Neural cell (in vitro differentiated cells): ENCODE results near the gene SPRY4. TPM values are rescaled to one million over a fixed set of nuclear protein-coding genes. Genes with fewer than 3 reads are reported as not detected.
A peak's percentile ranks its signal among the peaks of the same experiment; 100 is the strongest.

ENCODE experiments used
- H2AFZ ChIP-seq: fragments of 200-600, 300-800 bp; sonication (generic), shearing (Covaris generic); 2 replicates; pipeline ENCODE4 v1.6.0; 2014; ENCODE audit warnings: low read depth, mild to moderate bottlenecking, antibody characterized with exemption, low read length, moderate library complexity
- H3F3A ChIP-seq: fragments of 200-600 bp; shearing (Covaris generic); 2 replicates; pipeline ENCODE4 v1.6.1; 2016; ENCODE audit warnings: mild to moderate bottlenecking, moderate library complexity, mixed read lengths, antibody characterized with exemption, low read length; ENCODE audit not compliant: insufficient read depth, poor library complexity, severe bottlenecking
- H3K27ac ChIP-seq: fragments of 200-600, 300-800 bp; sonication (generic), shearing (Covaris generic); 2 replicates; pipeline ENCODE4 v1.5.1; 2014; ENCODE audit warnings: mild to moderate bottlenecking, low read length, moderate library complexity
- H3K27me3 ChIP-seq: fragments of 300-800, 200-600 bp; sonication (generic), shearing (Covaris generic); 2 replicates; pipeline ENCODE4 v1.6.0; 2014; ENCODE audit warnings: mild to moderate bottlenecking, low read depth, low read length, moderate library complexity; ENCODE audit not compliant: insufficient read depth
- H3K36me3 ChIP-seq: fragments of 300-800, 200-600 bp; sonication (generic), shearing (Covaris generic); 2 replicates; pipeline ENCODE4 v1.5.1; 2014; ENCODE audit warnings: mild to moderate bottlenecking, antibody characterized with exemption, low read length, moderate library complexity; ENCODE audit not compliant: insufficient read depth
- H3K4me2 ChIP-seq: fragments of 300-800, 200-600 bp; sonication (generic), shearing (Covaris generic); 2 replicates; pipeline ENCODE4 v1.6.0; 2014; ENCODE audit warnings: mild to moderate bottlenecking, low read length
- H3K4me3 ChIP-seq: fragments of 300-800, 200-600 bp; sonication (generic), shearing (Covaris generic); 2 replicates; pipeline ENCODE4 v1.5.1; 2014; ENCODE audit warnings: mild to moderate bottlenecking, low read length, moderate library complexity
- H3K79me2 ChIP-seq: fragments of 200-600 bp; shearing (Covaris generic); replicated peaks from 2 replicates; pipeline ENCODE4 v1.6.0; 2014; ENCODE audit warnings: mild to moderate bottlenecking, low read length, moderate library complexity; ENCODE audit not compliant: insufficient read depth
- H3K9ac ChIP-seq: fragments of 300-800, 200-600 bp; sonication (generic), shearing (Covaris generic); 2 replicates; pipeline ENCODE4 v1.6.1; 2016; ENCODE audit warnings: mild to moderate bottlenecking, low read length, mixed read lengths
- H3K9me2 ChIP-seq: fragments of 200-600 bp; shearing (Covaris generic); 2 replicates; pipeline ENCODE4 v1.6.1; 2016; ENCODE audit warnings: mild to moderate bottlenecking, low read length, mixed read lengths; ENCODE audit not compliant: insufficient read depth
- H3K9me3 ChIP-seq: fragments of 200-600, 300-800 bp; sonication (generic), shearing (Covaris generic); 2 replicates; pipeline ENCODE4 v1.6.1; 2016; ENCODE audit warnings: mild to moderate bottlenecking, mixed run types, low read length, moderate library complexity, mixed read lengths
- H4K20me1 ChIP-seq: fragments of 200-600 bp; shearing (Covaris generic); 2 replicates; pipeline ENCODE4 v1.6.1; 2016; ENCODE audit warnings: mild to moderate bottlenecking, mixed run types; ENCODE audit not compliant: insufficient read depth
- EP300 ChIP-seq: fragments of 450-650 bp; conservative IDR thresholded peaks from 2 replicates; pipeline ENCODE4 v1.6.1; 2014; ENCODE audit warnings: antibody characterized with exemption, mild to moderate bottlenecking, moderate library complexity; ENCODE audit not compliant: poor library complexity, severe bottlenecking
- EZH2 ChIP-seq: fragments of 200-600, 300-800 bp; shearing (Covaris generic), sonication (generic); IDR thresholded peaks from 2 replicates; pipeline ENCODE4 v1.6.1; 2014; ENCODE audit warnings: antibody characterized with exemption, low read length, borderline replicate concordance, mild to moderate bottlenecking; ENCODE audit not compliant: insufficient read depth, poor library complexity, severe bottlenecking
- MXI1 ChIP-seq: fragments of 450-650 bp; conservative IDR thresholded peaks from 2 replicates; pipeline ENCODE4 v1.6.1; 2014; ENCODE audit warnings: antibody characterized with exemption, mild to moderate bottlenecking; ENCODE audit not compliant: poor library complexity, severe bottlenecking
- POLR2AphosphoS5 ChIP-seq: IDR thresholded peaks from 2 replicates; pipeline ENCODE4 v1.6.1; 2012
- RAD21 ChIP-seq: fragments of 450-650 bp; conservative IDR thresholded peaks from 2 replicates; pipeline ENCODE4 v1.6.1; 2014; ENCODE audit warnings: antibody characterized with exemption, mild to moderate bottlenecking, moderate library complexity
- SMC3 ChIP-seq: fragments of 450-650 bp; conservative IDR thresholded peaks from 2 replicates; pipeline ENCODE4 v1.6.1; 2014; ENCODE audit warnings: antibody characterized with exemption, mild to moderate bottlenecking, moderate library complexity; ENCODE audit not compliant: poor library complexity
- TAF1 ChIP-seq: IDR thresholded peaks from 2 replicates; pipeline ENCODE4 v1.6.1; 2012; ENCODE audit warnings: low read depth
- polyA minus RNA-seq: library from RNA; depleted of rRNA, polyadenylated mRNA; stranded (reverse); fragments of >200 nt; gene quantifications from 2 replicates; pipeline ENCODE4 v1.2.3, GENCODE V29; 2014
- polyA plus RNA-seq: library from polyadenylated mRNA; depleted of rRNA; stranded (reverse); fragments of >200 nt; gene quantifications from 2 replicates; pipeline ENCODE4 v1.2.3, GENCODE V29; 2014
- TF ChIP-seq, protein P1 (sequence below): IDR thresholded peaks from 2 replicates; pipeline ENCODE4 v1.6.1; 2012; ENCODE audit warnings: borderline replicate concordance
- TF ChIP-seq, protein P2 (sequence below): fragments of 450-650 bp; IDR thresholded peaks from 2 replicates; pipeline ENCODE4 v1.5.1; 2014; ENCODE audit warnings: antibody characterized with exemption, mild to moderate bottlenecking, moderate library complexity; ENCODE audit not compliant: poor library complexity, severe bottlenecking

SPRY4 gene, protein sequence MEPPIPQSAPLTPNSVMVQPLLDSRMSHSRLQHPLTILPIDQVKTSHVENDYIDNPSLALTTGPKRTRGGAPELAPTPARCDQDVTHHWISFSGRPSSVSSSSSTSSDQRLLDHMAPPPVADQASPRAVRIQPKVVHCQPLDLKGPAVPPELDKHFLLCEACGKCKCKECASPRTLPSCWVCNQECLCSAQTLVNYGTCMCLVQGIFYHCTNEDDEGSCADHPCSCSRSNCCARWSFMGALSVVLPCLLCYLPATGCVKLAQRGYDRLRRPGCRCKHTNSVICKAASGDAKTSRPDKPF
- polyA plus RNA-seq (0.12 and 0.47 TPM in 2 replicates), polyA minus RNA-seq (0.69 and 2.9 TPM in 2 replicates)

DNA sequence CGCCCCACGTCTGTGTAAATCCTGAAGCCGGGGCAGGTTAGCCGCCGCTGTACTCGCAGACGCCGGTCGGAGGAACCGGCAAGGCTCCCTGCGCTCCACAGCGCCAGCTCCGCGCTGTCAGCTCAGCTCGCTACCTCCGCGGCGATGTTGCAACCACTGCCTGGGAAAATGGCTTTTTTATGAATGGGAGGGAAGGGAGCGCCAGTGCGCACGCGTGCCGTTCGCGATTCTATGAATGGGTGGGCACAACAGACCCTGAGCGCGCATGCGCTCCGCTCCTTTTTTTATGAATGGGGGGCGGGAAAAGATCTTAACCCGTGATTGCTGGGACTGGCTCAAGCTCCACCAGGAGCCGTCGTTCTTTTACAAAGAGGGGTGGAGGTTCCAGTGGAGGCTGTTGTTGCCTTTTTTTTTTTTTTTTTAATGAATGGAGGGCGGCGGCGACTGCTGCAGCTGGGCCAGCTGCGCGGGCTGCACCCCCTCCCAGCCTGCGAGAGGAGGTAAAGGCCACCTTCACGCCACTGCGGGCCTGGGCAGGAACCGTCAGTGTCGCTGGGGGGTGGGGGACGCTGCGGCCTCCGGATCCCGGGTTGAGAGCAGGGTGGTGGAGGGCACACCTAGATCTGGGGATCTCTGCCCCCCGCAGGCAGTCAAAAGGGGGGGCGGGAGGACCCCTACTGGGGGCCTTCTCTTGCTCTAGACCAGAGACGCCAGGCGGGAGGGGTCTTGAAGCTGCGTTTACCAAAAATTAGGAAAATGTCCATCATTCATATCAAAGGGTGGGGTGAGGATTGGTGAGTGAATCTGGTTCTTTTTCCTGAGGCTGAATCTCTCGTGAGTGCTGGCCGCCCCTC, at the start of gene SPRY4:
Gene SPRY4 (minus strand): TSS at position 151 of the 854 bp plus-strand sequence. CDS start 9,913 bp downstream, outside the sequence.
- TF ChIP-seq RAD21 (peak; percentile 51), SMC3 (no peak), POLR2AphosphoS5 (peak; percentile 82), TAF1 (peak; percentile 26), EP300 (no peak), EZH2 (no peak), MXI1 (peak; percentile 57)
- TF ChIP-seq, protein P1, sequence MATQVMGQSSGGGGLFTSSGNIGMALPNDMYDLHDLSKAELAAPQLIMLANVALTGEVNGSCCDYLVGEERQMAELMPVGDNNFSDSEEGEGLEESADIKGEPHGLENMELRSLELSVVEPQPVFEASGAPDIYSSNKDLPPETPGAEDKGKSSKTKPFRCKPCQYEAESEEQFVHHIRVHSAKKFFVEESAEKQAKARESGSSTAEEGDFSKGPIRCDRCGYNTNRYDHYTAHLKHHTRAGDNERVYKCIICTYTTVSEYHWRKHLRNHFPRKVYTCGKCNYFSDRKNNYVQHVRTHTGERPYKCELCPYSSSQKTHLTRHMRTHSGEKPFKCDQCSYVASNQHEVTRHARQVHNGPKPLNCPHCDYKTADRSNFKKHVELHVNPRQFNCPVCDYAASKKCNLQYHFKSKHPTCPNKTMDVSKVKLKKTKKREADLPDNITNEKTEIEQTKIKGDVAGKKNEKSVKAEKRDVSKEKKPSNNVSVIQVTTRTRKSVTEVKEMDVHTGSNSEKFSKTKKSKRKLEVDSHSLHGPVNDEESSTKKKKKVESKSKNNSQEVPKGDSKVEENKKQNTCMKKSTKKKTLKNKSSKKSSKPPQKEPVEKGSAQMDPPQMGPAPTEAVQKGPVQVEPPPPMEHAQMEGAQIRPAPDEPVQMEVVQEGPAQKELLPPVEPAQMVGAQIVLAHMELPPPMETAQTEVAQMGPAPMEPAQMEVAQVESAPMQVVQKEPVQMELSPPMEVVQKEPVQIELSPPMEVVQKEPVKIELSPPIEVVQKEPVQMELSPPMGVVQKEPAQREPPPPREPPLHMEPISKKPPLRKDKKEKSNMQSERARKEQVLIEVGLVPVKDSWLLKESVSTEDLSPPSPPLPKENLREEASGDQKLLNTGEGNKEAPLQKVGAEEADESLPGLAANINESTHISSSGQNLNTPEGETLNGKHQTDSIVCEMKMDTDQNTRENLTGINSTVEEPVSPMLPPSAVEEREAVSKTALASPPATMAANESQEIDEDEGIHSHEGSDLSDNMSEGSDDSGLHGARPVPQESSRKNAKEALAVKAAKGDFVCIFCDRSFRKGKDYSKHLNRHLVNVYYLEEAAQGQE, result peak; percentile 57
- TF ChIP-seq, protein P2, sequence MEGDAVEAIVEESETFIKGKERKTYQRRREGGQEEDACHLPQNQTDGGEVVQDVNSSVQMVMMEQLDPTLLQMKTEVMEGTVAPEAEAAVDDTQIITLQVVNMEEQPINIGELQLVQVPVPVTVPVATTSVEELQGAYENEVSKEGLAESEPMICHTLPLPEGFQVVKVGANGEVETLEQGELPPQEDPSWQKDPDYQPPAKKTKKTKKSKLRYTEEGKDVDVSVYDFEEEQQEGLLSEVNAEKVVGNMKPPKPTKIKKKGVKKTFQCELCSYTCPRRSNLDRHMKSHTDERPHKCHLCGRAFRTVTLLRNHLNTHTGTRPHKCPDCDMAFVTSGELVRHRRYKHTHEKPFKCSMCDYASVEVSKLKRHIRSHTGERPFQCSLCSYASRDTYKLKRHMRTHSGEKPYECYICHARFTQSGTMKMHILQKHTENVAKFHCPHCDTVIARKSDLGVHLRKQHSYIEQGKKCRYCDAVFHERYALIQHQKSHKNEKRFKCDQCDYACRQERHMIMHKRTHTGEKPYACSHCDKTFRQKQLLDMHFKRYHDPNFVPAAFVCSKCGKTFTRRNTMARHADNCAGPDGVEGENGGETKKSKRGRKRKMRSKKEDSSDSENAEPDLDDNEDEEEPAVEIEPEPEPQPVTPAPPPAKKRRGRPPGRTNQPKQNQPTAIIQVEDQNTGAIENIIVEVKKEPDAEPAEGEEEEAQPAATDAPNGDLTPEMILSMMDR, result peak; percentile 52
- Histone ChIP-seq H3K4me3 (peak within 1 kb of the TSS; percentile 76), H4K20me1 (no peaks in the 10 kb centered on the region), H3K9ac (peak within 1 kb of the TSS; percentile 56), H3F3A (peaks cover 3% of the 10 kb centered on the region), H3K9me2 (no peaks in the 10 kb centered on the region), H3K9me3 (no peaks in the 10 kb centered on the region), H3K36me3 (no peaks in the 10 kb centered on the region), H3K79me2 (no peaks in the 10 kb centered on the region), H2AFZ (peak within 1 kb of the TSS; percentile 31), H3K27ac (peak within 1 kb of the TSS; percentile 45), H3K27me3 (peaks cover 72% of the 10 kb centered on the region), H3K4me2 (peak within 1 kb of the TSS; percentile 66)

DNA sequence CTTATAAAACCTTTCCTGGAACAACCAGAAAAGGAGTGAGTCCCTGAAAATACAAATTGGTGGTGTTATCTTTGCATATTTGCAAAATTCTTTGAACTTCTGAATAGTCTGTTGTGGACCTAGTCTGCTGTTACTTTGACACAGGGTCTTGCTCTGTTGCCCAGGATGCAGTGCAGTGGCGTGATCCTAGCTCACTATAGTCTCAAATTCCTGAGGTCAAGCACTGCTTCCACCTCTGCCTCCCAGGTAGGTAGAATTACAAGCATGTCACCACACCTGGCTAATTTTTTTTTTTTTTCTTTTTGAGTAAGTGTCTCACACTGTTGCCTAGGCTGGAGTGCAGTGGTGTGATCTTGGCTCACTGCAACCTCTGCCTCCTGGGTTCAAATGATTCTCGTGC, 43.7 kb upstream of the SPRY4 start:
- no peak overlapping the region for H3K4me3 ChIP-seq
- no peaks in the 10 kb centered on the region for H3K79me2 ChIP-seq
- no peaks in the 10 kb centered on the region for H3K27me3 ChIP-seq
- no peaks in the 10 kb centered on the region for H3K9me3 ChIP-seq
- no peaks in the 10 kb centered on the region for H3K36me3 ChIP-seq
- no peak overlapping the region for H3K4me2 ChIP-seq
- no peak overlapping the region for H3K27ac ChIP-seq
- TF ChIP-seq RAD21 (no peak), MXI1 (no peak), SMC3 (no peak), TAF1 (no peak), POLR2AphosphoS5 (no peak), EZH2 (no peak), EP300 (no peak)
- TF ChIP-seq, protein P2, result no peak
- TF ChIP-seq, protein P1, result no peak
- no peaks in the 10 kb centered on the region for H4K20me1 ChIP-seq
- H2AFZ ChIP-seq, result no peak overlapping the region
- no peaks in the 10 kb centered on the region for H3F3A ChIP-seq
- no peak overlapping the region for H3K9ac ChIP-seq
- no peaks in the 10 kb centered on the region for H3K9me2 ChIP-seq
